Suprapubic skin (tissue), 4 donors: Measurements from ENCODE around the gene MOAP1. TPM values are rescaled to one million over a fixed set of nuclear protein-coding genes. Genes with fewer than 3 reads are reported as not detected.

Source experiments
- DNase-seq, 2 donors: peaks; one replicate each; pipeline ENCODE4 v3.0.0-alpha.2; 2019; ENCODE audit warnings: low spot score in 2 of 2
- H3K27ac ChIP-seq: fragments of 200-600 bp; sonication (generic); one replicate; pipeline ENCODE4 v1.5.1; 2019
- H3K27me3 ChIP-seq: fragments of 200-600 bp; sonication (generic); one replicate; pipeline ENCODE4 v1.5.1; 2019
- H3K36me3 ChIP-seq: fragments of 200-600 bp; sonication (generic); one replicate; pipeline ENCODE4 v1.5.1; 2019
- H3K4me1 ChIP-seq: fragments of 200-600 bp; sonication (generic); one replicate; pipeline ENCODE4 v1.5.1; 2019
- H3K4me3 ChIP-seq: fragments of 200-600 bp; sonication (generic); one replicate; pipeline ENCODE4 v1.5.1; 2019; ENCODE audit warnings: mild to moderate bottlenecking
- H3K9me3 ChIP-seq: fragments of 200-600 bp; sonication (generic); one replicate; pipeline ENCODE4 v1.5.1; 2019
- EP300 ChIP-seq: sonication (generic); formaldehyde crosslinking; IDR thresholded peaks from one replicate; pipeline ENCODE4 v1.6.1; 2017; ENCODE audit warnings: antibody characterized with exemption
- POLR2A ChIP-seq, 2 donors: fragments of 450-650 bp; IDR thresholded peaks; one replicate each; pipeline ENCODE4 v1.6.1; 2017; ENCODE audit warnings: antibody characterized with exemption in 2 of 2, mild to moderate bottlenecking in 2 of 2, moderate library complexity in 2 of 2
- POLR2AphosphoS5 ChIP-seq, 3 donors: sonication (generic); formaldehyde crosslinking; IDR thresholded peaks; one replicate each; pipeline ENCODE4 v1.6.1; 2017; ENCODE audit warnings: antibody characterized with exemption in 3 of 3
- WGBS: methylation state at CpG from one replicate; pipeline ENCODE4 v1.1.5; 2018; 5-methylcytosine and 5-hydroxymethylcytosine counted together
- total RNA-seq, 4 donors: library from RNA; depleted of rRNA; stranded (reverse); fragments of >200 nt; gene quantifications; one replicate each; pipeline ENCODE4 v1.1.0, GENCODE V29; 2016
- TF ChIP-seq, protein P1 (sequence below), 2 donors: fragments of 200-600 bp in 1 of 2; fragments of 450-650 bp in 1 of 2; sonication (generic) in 1 of 2; IDR thresholded peaks; one replicate each; pipeline ENCODE4 v1.5.1; 2016 to 2019; ENCODE audit warnings: antibody characterized with exemption in 2 of 2, mild to moderate bottlenecking in 1 of 2, moderate library complexity in 1 of 2

Gene MOAP1
- total RNA-seq, 4 donors from 2014 or later = 18.2 to 33.9 (median 24.1) TPM

GRCh38 chr14:93133464-93133863, 51.2 kb downstream of the MOAP1 start:
- Histone ChIP-seq H3K4me3 (no peak overlapping the region), H3K9me3 (no peaks in the 10 kb centered on the region), H3K4me1 (no peaks in the 10 kb centered on the region), H3K27ac (no peak overlapping the region), H3K27me3 (no peaks in the 10 kb centered on the region), H3K36me3 (no peaks in the 10 kb centered on the region)
- 34% methylated on average over 8 of the region's 8 CpGs for WGBS
- no peak for TF ChIP-seq EP300
- no peak for TF ChIP-seq POLR2AphosphoS5 (IDR thresholded peaks at IDR 0.05)
- TF ChIP-seq, protein P1, sequence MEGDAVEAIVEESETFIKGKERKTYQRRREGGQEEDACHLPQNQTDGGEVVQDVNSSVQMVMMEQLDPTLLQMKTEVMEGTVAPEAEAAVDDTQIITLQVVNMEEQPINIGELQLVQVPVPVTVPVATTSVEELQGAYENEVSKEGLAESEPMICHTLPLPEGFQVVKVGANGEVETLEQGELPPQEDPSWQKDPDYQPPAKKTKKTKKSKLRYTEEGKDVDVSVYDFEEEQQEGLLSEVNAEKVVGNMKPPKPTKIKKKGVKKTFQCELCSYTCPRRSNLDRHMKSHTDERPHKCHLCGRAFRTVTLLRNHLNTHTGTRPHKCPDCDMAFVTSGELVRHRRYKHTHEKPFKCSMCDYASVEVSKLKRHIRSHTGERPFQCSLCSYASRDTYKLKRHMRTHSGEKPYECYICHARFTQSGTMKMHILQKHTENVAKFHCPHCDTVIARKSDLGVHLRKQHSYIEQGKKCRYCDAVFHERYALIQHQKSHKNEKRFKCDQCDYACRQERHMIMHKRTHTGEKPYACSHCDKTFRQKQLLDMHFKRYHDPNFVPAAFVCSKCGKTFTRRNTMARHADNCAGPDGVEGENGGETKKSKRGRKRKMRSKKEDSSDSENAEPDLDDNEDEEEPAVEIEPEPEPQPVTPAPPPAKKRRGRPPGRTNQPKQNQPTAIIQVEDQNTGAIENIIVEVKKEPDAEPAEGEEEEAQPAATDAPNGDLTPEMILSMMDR (IDR thresholded peaks at IDR 0.05) = no peak
- no peak for TF ChIP-seq POLR2A (IDR thresholded peaks at IDR 0.05)
- no peak for DNase-seq

DNA sequence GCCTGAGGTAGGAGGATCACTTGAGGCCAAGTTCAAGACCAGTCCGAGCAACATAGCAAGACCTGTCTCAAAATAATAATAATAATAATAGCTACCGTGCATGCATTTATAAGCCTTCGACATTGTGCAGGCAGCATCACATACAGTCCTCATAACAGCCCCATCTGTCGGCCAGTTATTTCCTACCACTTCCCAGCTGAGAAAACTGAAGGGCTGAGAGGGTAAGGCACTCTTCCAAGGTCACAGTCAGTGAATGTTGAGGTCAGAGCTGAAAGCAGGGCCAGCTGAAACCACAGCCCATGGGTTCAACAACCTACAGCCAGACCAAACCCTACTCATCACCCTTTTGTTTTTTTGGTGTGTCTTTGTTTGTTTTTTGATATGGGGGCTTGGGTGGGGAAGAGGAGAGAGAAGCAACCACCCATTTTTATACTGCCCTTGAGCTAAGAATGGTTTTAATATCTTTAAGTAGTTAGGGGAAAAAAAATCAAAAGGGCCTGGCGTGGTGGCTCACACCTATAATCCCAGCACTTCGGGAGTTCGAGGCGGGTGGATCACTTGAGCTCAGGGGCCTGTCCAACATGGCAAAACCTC, 52.1 kb downstream of the MOAP1 start:
- no peak for DNase-seq
- H3K9me3 ChIP-seq = no peaks in the 10 kb centered on the region
- H3K27me3 ChIP-seq = no peaks in the 10 kb centered on the region
- WGBS = 69% methylated on average over 8 of the region's 8 CpGs
- H3K36me3 ChIP-seq = no peaks in the 10 kb centered on the region
- no peak overlapping the region for H3K4me3 ChIP-seq
- no peak for TF ChIP-seq POLR2AphosphoS5 (IDR thresholded peaks at IDR 0.05)
- TF ChIP-seq, protein P1 (IDR thresholded peaks at IDR 0.05) = no peak
- TF ChIP-seq POLR2A (IDR thresholded peaks at IDR 0.05) = no peak
- H3K27ac ChIP-seq = no peak overlapping the region
- H3K4me1 ChIP-seq = no peaks in the 10 kb centered on the region

Other genes starting within 250 kb of the MOAP1 start
- gene ITPK1, start 69.0 kb downstream of the MOAP1 start, total RNA-seq = 10 to 100 TPM; 29.9 to 33.6 (median 32.2) TPM
- gene LYSET, start 420 bp upstream of the MOAP1 start, total RNA-seq = 10 to 100 TPM in 1 of 4 donors, 1 to 10 TPM in 3; 6.6 to 11.5 (median 7.1) TPM
- gene GON7, start 22.2 kb upstream of the MOAP1 start, total RNA-seq = 10 to 100 TPM in 1 of 4 donors, 1 to 10 TPM in 3; 5.6 to 11.3 (median 7.4) TPM
- 10 to 100 TPM; 20.6 to 38.2 (median 34.1) TPM for gene UBR7, start 22.4 kb upstream of the MOAP1 start, total RNA-seq
- 10 to 100 TPM; 18.8 to 27.0 (median 23.6) TPM for gene BTBD7, start 148.1 kb upstream of the MOAP1 start, total RNA-seq
- gene COX8C, start 162.3 kb upstream of the MOAP1 start, total RNA-seq = not detected
- under 1 TPM in 1 of 4 donors, not detected in 3; 0.30 TPM for gene UNC79, start 246.0 kb upstream of the MOAP1 start, total RNA-seq